ENCODE measurements around the gene TSPAN17.
"Not testable (repeated sequence)": the region's sequence is repeated elsewhere in the genome, so short reads cannot be mapped to it uniquely, and the experiment has no call there.

TSPAN17 gene

GRCh38 chr5:176647030-176647842, at the start of gene TSPAN17:
TSPAN17 (plus strand) TSS chr5:176647484; CDS start chr5:176647616, 132 bp downstream.
- H3K4me1 ChIP-seq (ENCODE audit: control insufficient read depth, insufficient read depth, low read length) = peaks cover 13% of the 10 kb centered on the region
- H3K27me3 ChIP-seq (ENCODE audit: control insufficient read depth, insufficient read depth, low read length) = no peaks in the 10 kb centered on the region
- H3K9me3 ChIP-seq (ENCODE audit: control insufficient read depth, insufficient read depth, low read length) = no peaks in the 10 kb centered on the region

GRCh38 chr5:176599749-176600430, 47.4 kb upstream of the TSPAN17 start:
- not testable (repeated sequence) for H3K4me3 ChIP-seq (ENCODE audit: low read depth, low read length); H3K9ac ChIP-seq (ENCODE audit: low read depth, low read length); H3K9me3 ChIP-seq (ENCODE audit: control insufficient read depth, insufficient read depth, low read length); H3K27me3 ChIP-seq (ENCODE audit: control insufficient read depth, insufficient read depth, low read length); H3K36me3 ChIP-seq (ENCODE audit: control insufficient read depth, insufficient read depth, low read length); H3K4me1 ChIP-seq (ENCODE audit: control insufficient read depth, insufficient read depth, low read length)

More at GRCh38 chr5:176647030-176647842, at the start of gene TSPAN17:
- no peaks in the 10 kb centered on the region for H3K36me3 ChIP-seq (ENCODE audit: control insufficient read depth, insufficient read depth, low read length)
- peak within 1 kb of the TSS; percentile 54 for H3K9ac ChIP-seq (ENCODE audit: low read depth, low read length)
- peak within 1 kb of the TSS; percentile 73 for H3K4me3 ChIP-seq (ENCODE audit: low read depth, low read length)

- Histone ChIP-seq H3K4me3 (ENCODE audit: low read depth, low read length) (no peak overlapping the region), H3K27me3 (ENCODE audit: control insufficient read depth, insufficient read depth, low read length) (peaks cover 5% of the 10 kb centered on the region), H3K9ac (ENCODE audit: low read depth, low read length) (no peak overlapping the region), H3K36me3 (ENCODE audit: control insufficient read depth, insufficient read depth, low read length) (peaks cover 3% of the 10 kb centered on the region), H3K4me1 (ENCODE audit: control insufficient read depth, insufficient read depth, low read length) (peaks cover 7% of the 10 kb centered on the region), H3K9me3 (ENCODE audit: control insufficient read depth, insufficient read depth, low read length) (no peaks in the 10 kb centered on the region)
Observed at GRCh38 chr5:176601901-176602482, 45.3 kb upstream of the TSPAN17 start.

GRCh38 chr5:176603091-176603490, 44.2 kb upstream of the TSPAN17 start:
- no peak overlapping the region for H3K9ac ChIP-seq (ENCODE audit: low read depth, low read length)
- H3K36me3 ChIP-seq (ENCODE audit: control insufficient read depth, insufficient read depth, low read length) = no peaks in the 10 kb centered on the region
- no peak overlapping the region for H3K4me3 ChIP-seq (ENCODE audit: low read depth, low read length)
- peaks cover under 1% of the 10 kb centered on the region for H3K27me3 ChIP-seq (ENCODE audit: control insufficient read depth, insufficient read depth, low read length)
- peaks cover 5% of the 10 kb centered on the region for H3K4me1 ChIP-seq (ENCODE audit: control insufficient read depth, insufficient read depth, low read length)
- H3K9me3 ChIP-seq (ENCODE audit: control insufficient read depth, insufficient read depth, low read length) = no peaks in the 10 kb centered on the region

- no peaks in the 10 kb centered on the region for H3K36me3 ChIP-seq (ENCODE audit: control insufficient read depth, insufficient read depth, low read length)
- H3K9ac ChIP-seq (ENCODE audit: low read depth, low read length) = no peak overlapping the region
Observed at GRCh38 chr5:176606032-176606431, 41.3 kb upstream of the TSPAN17 start.

GRCh38 chr5:176606875-176607274, 40.4 kb upstream of the TSPAN17 start:
- Histone ChIP-seq H3K4me1 (ENCODE audit: control insufficient read depth, insufficient read depth, low read length) (peaks cover 7% of the 10 kb centered on the region), H3K27me3 (ENCODE audit: control insufficient read depth, insufficient read depth, low read length) (peaks cover 22% of the 10 kb centered on the region), H3K4me3 (ENCODE audit: low read depth, low read length) (no peak overlapping the region), H3K36me3 (ENCODE audit: control insufficient read depth, insufficient read depth, low read length) (no peaks in the 10 kb centered on the region), H3K9ac (ENCODE audit: low read depth, low read length) (no peak overlapping the region), H3K9me3 (ENCODE audit: control insufficient read depth, insufficient read depth, low read length) (no peaks in the 10 kb centered on the region)

More at GRCh38 chr5:176606032-176606431, 41.3 kb upstream of the TSPAN17 start:
- Histone ChIP-seq H3K4me3 (ENCODE audit: low read depth, low read length) (no peak overlapping the region), H3K4me1 (ENCODE audit: control insufficient read depth, insufficient read depth, low read length) (peaks cover 7% of the 10 kb centered on the region), H3K9me3 (ENCODE audit: control insufficient read depth, insufficient read depth, low read length) (no peaks in the 10 kb centered on the region), H3K27me3 (ENCODE audit: control insufficient read depth, insufficient read depth, low read length) (peaks cover 18% of the 10 kb centered on the region)

- H3K4me3 ChIP-seq (ENCODE audit: low read depth, low read length) = no peak overlapping the region
- no peaks in the 10 kb centered on the region for H3K9me3 ChIP-seq (ENCODE audit: control insufficient read depth, insufficient read depth, low read length)
- peaks cover 7% of the 10 kb centered on the region for H3K4me1 ChIP-seq (ENCODE audit: control insufficient read depth, insufficient read depth, low read length)
- H3K36me3 ChIP-seq (ENCODE audit: control insufficient read depth, insufficient read depth, low read length) = no peaks in the 10 kb centered on the region
- H3K27me3 ChIP-seq (ENCODE audit: control insufficient read depth, insufficient read depth, low read length) = peaks cover 23% of the 10 kb centered on the region
- H3K9ac ChIP-seq (ENCODE audit: low read depth, low read length) = no peak overlapping the region
Observed at GRCh38 chr5:176608142-176608705, 39.1 kb upstream of the TSPAN17 start.

GRCh38 chr5:176608937-176609723, 38.2 kb upstream of the TSPAN17 start:
- Histone ChIP-seq H3K9me3 (ENCODE audit: control insufficient read depth, insufficient read depth, low read length) (no peaks in the 10 kb centered on the region), H3K27me3 (ENCODE audit: control insufficient read depth, insufficient read depth, low read length) (peaks cover 23% of the 10 kb centered on the region), H3K4me3 (ENCODE audit: low read depth, low read length) (peak overlapping the region; percentile 76), H3K36me3 (ENCODE audit: control insufficient read depth, insufficient read depth, low read length) (no peaks in the 10 kb centered on the region), H3K9ac (ENCODE audit: low read depth, low read length) (peak overlapping the region; percentile 54), H3K4me1 (ENCODE audit: control insufficient read depth, insufficient read depth, low read length) (peaks cover 4% of the 10 kb centered on the region)

GRCh38 chr5:176609724-176610434, 37.4 kb upstream of the TSPAN17 start, which contains the start of gene GPRIN1:
GPRIN1 (minus strand) TSS chr5:176610156; CDS start chr5:176599834, 10,322 bp downstream.
- no peaks in the 10 kb centered on the region for H3K36me3 ChIP-seq (ENCODE audit: control insufficient read depth, insufficient read depth, low read length)
- H3K9ac ChIP-seq (ENCODE audit: low read depth, low read length) = peak within 1 kb of the TSS; percentile 54
- H3K4me3 ChIP-seq (ENCODE audit: low read depth, low read length) = peak within 1 kb of the TSS; percentile 76
- H3K9me3 ChIP-seq (ENCODE audit: control insufficient read depth, insufficient read depth, low read length) = no peaks in the 10 kb centered on the region
- peaks cover 23% of the 10 kb centered on the region for H3K27me3 ChIP-seq (ENCODE audit: control insufficient read depth, insufficient read depth, low read length)
- peaks cover 4% of the 10 kb centered on the region for H3K4me1 ChIP-seq (ENCODE audit: control insufficient read depth, insufficient read depth, low read length)

GRCh38 chr5:176610435-176610773, 36.9 kb upstream of the TSPAN17 start:
- Histone ChIP-seq H3K9me3 (ENCODE audit: control insufficient read depth, insufficient read depth, low read length) (no peaks in the 10 kb centered on the region), H3K36me3 (ENCODE audit: control insufficient read depth, insufficient read depth, low read length) (no peaks in the 10 kb centered on the region), H3K4me1 (ENCODE audit: control insufficient read depth, insufficient read depth, low read length) (peaks cover 4% of the 10 kb centered on the region), H3K4me3 (ENCODE audit: low read depth, low read length) (peak overlapping the region; percentile 56), H3K9ac (ENCODE audit: low read depth, low read length) (no peak overlapping the region), H3K27me3 (ENCODE audit: control insufficient read depth, insufficient read depth, low read length) (peaks cover 23% of the 10 kb centered on the region)
